Tibial nerve (tissue), 4 donors: Measurements from ENCODE around the gene JADE1.

Source experiments
- EP300 ChIP-seq, 2 donors: sonication (generic); formaldehyde crosslinking; IDR thresholded peaks; one replicate each; pipeline ENCODE4 v1.6.1; 2017; ENCODE audit warnings: antibody characterized with exemption in 2 of 2, mild to moderate bottlenecking in 1 of 2
- POLR2A ChIP-seq, 2 donors: fragments of 450-650 bp; IDR thresholded peaks; one replicate each; pipeline ENCODE4 v1.6.1; 2017; ENCODE audit warnings: antibody characterized with exemption in 2 of 2, mild to moderate bottlenecking in 2 of 2, moderate library complexity in 2 of 2
- TF ChIP-seq, protein P1 (sequence below), 5 experiments: fragments of 200-600 bp in 3 of 5; fragments of 450-650 bp in 2 of 5; sonication (generic) in 3 of 5; IDR thresholded peaks; one replicate each; pipeline ENCODE4 v1.5.1; 2016 to 2019; ENCODE audit warnings: antibody characterized with exemption in 5 of 5, mild to moderate bottlenecking in 3 of 5, moderate library complexity in 2 of 5

- TF ChIP-seq, protein P1, sequence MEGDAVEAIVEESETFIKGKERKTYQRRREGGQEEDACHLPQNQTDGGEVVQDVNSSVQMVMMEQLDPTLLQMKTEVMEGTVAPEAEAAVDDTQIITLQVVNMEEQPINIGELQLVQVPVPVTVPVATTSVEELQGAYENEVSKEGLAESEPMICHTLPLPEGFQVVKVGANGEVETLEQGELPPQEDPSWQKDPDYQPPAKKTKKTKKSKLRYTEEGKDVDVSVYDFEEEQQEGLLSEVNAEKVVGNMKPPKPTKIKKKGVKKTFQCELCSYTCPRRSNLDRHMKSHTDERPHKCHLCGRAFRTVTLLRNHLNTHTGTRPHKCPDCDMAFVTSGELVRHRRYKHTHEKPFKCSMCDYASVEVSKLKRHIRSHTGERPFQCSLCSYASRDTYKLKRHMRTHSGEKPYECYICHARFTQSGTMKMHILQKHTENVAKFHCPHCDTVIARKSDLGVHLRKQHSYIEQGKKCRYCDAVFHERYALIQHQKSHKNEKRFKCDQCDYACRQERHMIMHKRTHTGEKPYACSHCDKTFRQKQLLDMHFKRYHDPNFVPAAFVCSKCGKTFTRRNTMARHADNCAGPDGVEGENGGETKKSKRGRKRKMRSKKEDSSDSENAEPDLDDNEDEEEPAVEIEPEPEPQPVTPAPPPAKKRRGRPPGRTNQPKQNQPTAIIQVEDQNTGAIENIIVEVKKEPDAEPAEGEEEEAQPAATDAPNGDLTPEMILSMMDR (IDR thresholded peaks at IDR 0.05) = no peak
- TF ChIP-seq POLR2A (IDR thresholded peaks at IDR 0.05) (no peak), EP300 (IDR thresholded peaks at IDR 0.05) (no peak)
These were observed 42.7 kb upstream of the JADE1 start for GRCh38 chr4:128766781-128767180.
